Measurements from ENCODE around the gene YDJC. TPM values are rescaled to one million over a fixed set of nuclear protein-coding genes. Genes with fewer than 3 reads are reported as not detected.
"Not testable (repeated sequence)": the region's sequence is repeated elsewhere in the genome, so short reads cannot be mapped to it uniquely, and the experiment has no call there.

YDJC gene
- total RNA-seq, 2 donors from 2014 or later, result 18.3 to 32.3 TPM

DNA sequence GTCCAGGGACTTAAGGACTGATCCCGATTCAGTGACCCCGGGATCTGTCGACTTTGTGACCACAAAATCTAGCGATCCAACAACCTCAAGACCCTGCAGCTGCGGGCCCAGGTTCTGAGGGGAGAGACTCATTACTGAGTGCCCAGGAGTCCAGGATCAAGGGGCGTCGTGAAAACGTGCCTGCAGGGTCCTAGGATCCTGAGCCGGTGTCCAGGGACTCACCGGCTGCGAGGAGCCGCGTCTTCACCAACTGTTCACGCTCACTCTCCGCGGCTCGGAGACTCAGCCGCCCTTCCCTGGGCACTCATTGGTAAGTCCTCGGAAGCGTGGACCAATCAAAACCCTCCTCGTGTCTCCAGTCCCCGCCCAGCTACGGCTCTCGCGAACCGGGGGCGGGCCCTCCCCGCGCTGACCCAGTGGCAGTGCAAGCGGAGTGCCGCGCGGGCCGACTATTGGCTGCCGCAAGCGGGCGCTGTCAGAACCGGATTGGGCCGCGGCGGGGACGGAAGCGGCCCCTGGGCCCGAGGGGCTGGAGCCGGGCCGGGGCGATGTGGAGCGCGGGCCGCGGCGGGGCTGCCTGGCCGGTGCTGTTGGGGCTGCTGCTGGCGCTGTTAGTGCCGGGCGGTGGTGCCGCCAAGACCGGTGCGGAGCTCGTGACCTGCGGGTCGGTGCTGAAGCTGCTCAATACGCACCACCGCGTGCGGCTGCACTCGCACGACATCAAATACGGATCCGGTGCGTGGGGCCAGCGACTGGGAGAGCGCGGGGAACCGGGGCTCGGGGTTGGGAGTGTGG lies 12.2 kb upstream of the YDJC start, which contains the start of gene SDF2L1:
SDF2L1 (plus strand) TSS at position 514 of the 795 bp plus-strand sequence; CDS start at position 549, 35 bp downstream.
- H3K4me3 ChIP-seq, result peak within 1 kb of the TSS; percentile 83
- no peaks in the 10 kb centered on the region for H3K27me3 ChIP-seq (replicated peaks; ENCODE audit: insufficient read depth)
- H3K4me1 ChIP-seq (ENCODE audit: control insufficient read depth in 1 of 2, low read depth in 2 of 2), result peaks cover 0 to 17% of the 10 kb centered on the region in 2 donors
- TF ChIP-seq, protein P1, sequence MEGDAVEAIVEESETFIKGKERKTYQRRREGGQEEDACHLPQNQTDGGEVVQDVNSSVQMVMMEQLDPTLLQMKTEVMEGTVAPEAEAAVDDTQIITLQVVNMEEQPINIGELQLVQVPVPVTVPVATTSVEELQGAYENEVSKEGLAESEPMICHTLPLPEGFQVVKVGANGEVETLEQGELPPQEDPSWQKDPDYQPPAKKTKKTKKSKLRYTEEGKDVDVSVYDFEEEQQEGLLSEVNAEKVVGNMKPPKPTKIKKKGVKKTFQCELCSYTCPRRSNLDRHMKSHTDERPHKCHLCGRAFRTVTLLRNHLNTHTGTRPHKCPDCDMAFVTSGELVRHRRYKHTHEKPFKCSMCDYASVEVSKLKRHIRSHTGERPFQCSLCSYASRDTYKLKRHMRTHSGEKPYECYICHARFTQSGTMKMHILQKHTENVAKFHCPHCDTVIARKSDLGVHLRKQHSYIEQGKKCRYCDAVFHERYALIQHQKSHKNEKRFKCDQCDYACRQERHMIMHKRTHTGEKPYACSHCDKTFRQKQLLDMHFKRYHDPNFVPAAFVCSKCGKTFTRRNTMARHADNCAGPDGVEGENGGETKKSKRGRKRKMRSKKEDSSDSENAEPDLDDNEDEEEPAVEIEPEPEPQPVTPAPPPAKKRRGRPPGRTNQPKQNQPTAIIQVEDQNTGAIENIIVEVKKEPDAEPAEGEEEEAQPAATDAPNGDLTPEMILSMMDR (IDR thresholded peaks at IDR 0.05), result no peak
- H3K36me3 ChIP-seq, result no peaks in the 10 kb centered on the region
- peak within 1 kb of the TSS; percentile 60 to 63 for H3K27ac ChIP-seq
- H3K9me3 ChIP-seq, result no peaks in the 10 kb centered on the region
- ATAC-seq (ENCODE audit: insufficient number of reproducible peaks, low FRiP score, low read depth) (peak; percentile 99), DNase-seq (ENCODE audit: low spot score) (peak; percentile 97)

DNA sequence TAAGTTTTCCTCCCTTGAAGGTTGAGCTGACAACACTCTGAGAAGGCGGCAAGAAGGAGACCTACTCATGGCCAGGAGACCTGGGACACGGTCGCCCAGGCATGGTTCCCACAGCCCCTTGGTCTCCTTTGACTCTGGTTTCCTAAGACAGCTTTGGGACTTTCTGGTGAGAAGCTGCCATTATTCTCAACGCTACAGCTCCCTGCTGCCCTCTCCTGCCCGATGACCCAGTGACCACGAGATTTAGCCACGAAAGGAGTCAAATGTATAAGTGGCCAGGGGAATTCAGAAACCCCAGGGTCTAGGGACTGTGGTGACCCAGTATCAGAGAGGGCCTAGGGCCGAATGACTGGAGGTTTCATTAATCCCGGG lies 11.6 kb upstream of the YDJC start:
- peak overlapping the region; percentile 58 to 60 for H3K27ac ChIP-seq
- H3K4me1 ChIP-seq (ENCODE audit: control insufficient read depth in 1 of 2, low read depth in 2 of 2), result peaks cover 0 to 17% of the 10 kb centered on the region in 2 donors
- peak; percentile 37 for ATAC-seq (ENCODE audit: insufficient number of reproducible peaks, low FRiP score, low read depth)
- DNase-seq (ENCODE audit: low spot score), result no peak
- TF ChIP-seq, protein P1 (IDR thresholded peaks at IDR 0.05), result peak; percentile 40
- no peaks in the 10 kb centered on the region for H3K9me3 ChIP-seq
- H3K4me3 ChIP-seq, result peak overlapping the region; percentile 83
- H3K27me3 ChIP-seq (replicated peaks; ENCODE audit: insufficient read depth), result no peaks in the 10 kb centered on the region
- no peaks in the 10 kb centered on the region for H3K36me3 ChIP-seq

GRCh38 chr22:21640810-21641209 lies 11.0 kb upstream of the YDJC start:
- ATAC-seq (ENCODE audit: insufficient number of reproducible peaks, low FRiP score, low read depth) (no peak), DNase-seq (ENCODE audit: low spot score) (no peak)
- Histone ChIP-seq H3K9me3 (no peaks in the 10 kb centered on the region), H3K27ac (no peak overlapping the region), H3K36me3 (no peaks in the 10 kb centered on the region), H3K27me3 (replicated peaks; ENCODE audit: insufficient read depth) (no peaks in the 10 kb centered on the region), H3K4me1 (ENCODE audit: control insufficient read depth in 1 of 2, low read depth in 2 of 2) (peaks cover 0 to 17% of the 10 kb centered on the region in 2 donors), H3K4me3 (no peak overlapping the region)
- TF ChIP-seq, protein P1 (IDR thresholded peaks at IDR 0.05), result no peak

- Histone ChIP-seq H3K27ac (no peak overlapping the region), H3K9me3 (no peaks in the 10 kb centered on the region), H3K27me3 (replicated peaks; ENCODE audit: insufficient read depth) (no peaks in the 10 kb centered on the region), H3K4me3 (no peak overlapping the region), H3K4me1 (ENCODE audit: control insufficient read depth in 1 of 2, low read depth in 2 of 2) (peaks cover 0 to 17% of the 10 kb centered on the region in 2 donors), H3K36me3 (no peaks in the 10 kb centered on the region)
- no peak for ATAC-seq (ENCODE audit: insufficient number of reproducible peaks, low FRiP score, low read depth)
- TF ChIP-seq, protein P1 (IDR thresholded peaks at IDR 0.05), result no peak
- no peak for DNase-seq (ENCODE audit: low spot score)
These were observed 9.5 kb upstream of the YDJC start for GRCh38 chr22:21639359-21639758.

GRCh38 chr22:21637450-21637849 lies 7.6 kb upstream of the YDJC start:
- ATAC-seq (ENCODE audit: insufficient number of reproducible peaks, low FRiP score, low read depth), result not testable (repeated sequence)

More at GRCh38 chr22:21637450-21637849, 7.6 kb upstream of the YDJC start:
- H3K4me1 ChIP-seq (ENCODE audit: control insufficient read depth in 1 of 2, low read depth in 2 of 2); H3K9me3 ChIP-seq; H3K27ac ChIP-seq; DNase-seq (ENCODE audit: low spot score); H3K4me3 ChIP-seq; H3K36me3 ChIP-seq; H3K27me3 ChIP-seq (replicated peaks; ENCODE audit: insufficient read depth): not testable (repeated sequence)

All from thoracic aorta (tissue), 2 donors.